GM19455 (cell line): ENCODE measurements around the gene THAP6.

Source experiments
- ATAC-seq: cut with Tn5 transposase; IDR thresholded peaks from one replicate; pipeline ENCODE4 v1.9.1; 2021; ENCODE audit not compliant: unreplicated experiment

The THAP6 gene

GRCh38 chr4:75567725-75568124 lies 53.5 kb downstream of the THAP6 start:
- no peak for ATAC-seq
